H1 (cell line): ENCODE data around the gene NR3C2.

ENCODE experiments used
- CTCF ChIP-seq, 3 experiments: IDR thresholded peaks; 1 replicate in 2 of 3; 2 replicates in 1 of 3; pipeline versions ENCODE4 v1.5.1 to v1.6.1; 2011; ENCODE audit warnings: low read length in 3 of 3, mild to moderate bottlenecking in 3 of 3, inconsistent platforms in 2 of 3, low read depth in 1 of 3, moderate library complexity in 1 of 3; ENCODE audit not compliant: insufficient read depth in 1 of 3; ENCODE audit errors: control extremely low read depth in 1 of 3
- EGR1 ChIP-seq: IDR thresholded peaks from 2 replicates; pipeline ENCODE4 v1.6.1; 2011; ENCODE audit warnings: low read depth, low read length, borderline replicate concordance
- EP300 ChIP-seq, 2 experiments: IDR thresholded peaks; 1 replicate in 1 of 2; 2 replicates in 1 of 2; pipeline ENCODE4 v1.6.1; 2011 to 2012; ENCODE audit warnings: low read depth in 2 of 2, low read length in 2 of 2, mild to moderate bottlenecking in 2 of 2, borderline replicate concordance in 1 of 2, inconsistent platforms in 1 of 2, moderate library complexity in 1 of 2
- EZH2 ChIP-seq: fragments of 200-600 bp; sonication (generic); IDR thresholded peaks from 2 replicates; pipeline ENCODE4 v1.7.1; 2012; ENCODE audit warnings: low read depth, mild to moderate bottlenecking, moderate library complexity, low read length, inconsistent platforms; ENCODE audit not compliant: severe bottlenecking
- KDM5A ChIP-seq: fragments of 200-600 bp; IDR thresholded peaks from 2 replicates; pipeline ENCODE4 v1.7.1; 2012; ENCODE audit warnings: mild to moderate bottlenecking, low read length, inconsistent platforms, mixed read lengths
- MAFK ChIP-seq: IDR thresholded peaks from 2 replicates; pipeline ENCODE4 v1.6.1; 2012; ENCODE audit warnings: low read depth, mild to moderate bottlenecking, improper control_type of control experiment, low read length
- USF2 ChIP-seq: IDR thresholded peaks from 2 replicates; pipeline ENCODE4 v1.6.1; 2011; ENCODE audit warnings: low read length, improper control_type of control experiment
- TF ChIP-seq, protein P1 (sequence below): IDR thresholded peaks from 2 replicates; pipeline ENCODE4 v1.6.1; 2012; ENCODE audit warnings: inconsistent platforms

- TF ChIP-seq MAFK (no peak), CTCF (IDR thresholded peaks at IDR 0.05; ENCODE audit: control extremely low read depth in 1 of 3, insufficient read depth in 1 of 3, low read depth in 1 of 3, low read length in 3 of 3) (no peak), EP300 (IDR thresholded peaks at IDR 0.05; ENCODE audit: borderline replicate concordance in 1 of 2, low read depth in 2 of 2, low read length in 2 of 2) (no peak), EZH2 (no peak), KDM5A (no peak), EGR1 (no peak), USF2 (no peak)
- TF ChIP-seq, protein P1, sequence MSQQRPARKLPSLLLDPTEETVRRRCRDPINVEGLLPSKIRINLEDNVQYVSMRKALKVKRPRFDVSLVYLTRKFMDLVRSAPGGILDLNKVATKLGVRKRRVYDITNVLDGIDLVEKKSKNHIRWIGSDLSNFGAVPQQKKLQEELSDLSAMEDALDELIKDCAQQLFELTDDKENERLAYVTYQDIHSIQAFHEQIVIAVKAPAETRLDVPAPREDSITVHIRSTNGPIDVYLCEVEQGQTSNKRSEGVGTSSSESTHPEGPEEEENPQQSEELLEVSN = no peak
Measured at GRCh38 chr4:148354186-148354585, 88.0 kb downstream of the NR3C2 start.
